Skeletal muscle tissue (tissue), 4 donors: Measurements from ENCODE around the gene RDH11. TPM values are rescaled to one million over a fixed set of nuclear protein-coding genes. Genes with fewer than 3 reads are reported as not detected.
A peak's percentile ranks its signal among the peaks of the same experiment; 100 is the strongest.

Source experiments
- H3K27ac ChIP-seq: one replicate; pipeline ENCODE4 v1.7.0; 2013; ENCODE audit warnings: mild to moderate bottlenecking, low read depth, low read length, inconsistent platforms
- H3K27me3 ChIP-seq, 3 donors: one replicate each; pipeline ENCODE4 v1.7.0; 2013; ENCODE audit warnings: low read length in 3 of 3; ENCODE audit not compliant: control insufficient read depth in 3 of 3, insufficient read depth in 3 of 3
- H3K36me3 ChIP-seq, 3 donors: one replicate each; pipeline ENCODE4 v1.7.0; 2013; ENCODE audit warnings: low read length in 3 of 3; ENCODE audit not compliant: control insufficient read depth in 3 of 3, insufficient read depth in 3 of 3
- H3K4me1 ChIP-seq, 3 donors: one replicate each; pipeline ENCODE4 v1.7.0; 2013; ENCODE audit warnings: low read length in 3 of 3, mild to moderate bottlenecking in 3 of 3; ENCODE audit not compliant: control insufficient read depth in 3 of 3, insufficient read depth in 3 of 3
- H3K4me3 ChIP-seq, 3 donors: one replicate each; pipeline ENCODE4 v1.7.0; 2013; ENCODE audit warnings: low read length in 3 of 3
- H3K9ac ChIP-seq, 3 donors: one replicate each; pipeline ENCODE4 v1.7.0; 2013; ENCODE audit warnings: low read length in 3 of 3, mild to moderate bottlenecking in 3 of 3, moderate library complexity in 2 of 3, low read depth in 1 of 3
- H3K9me3 ChIP-seq, 3 donors: one replicate each; pipeline ENCODE4 v1.7.0; 2013; ENCODE audit warnings: low read length in 3 of 3; ENCODE audit not compliant: control insufficient read depth in 3 of 3
- total RNA-seq: library from RNA; depleted of rRNA; stranded (reverse); fragments of >200 nt; gene quantifications from one replicate; pipeline ENCODE4 v1.2.3, GENCODE V29; 2014
- donor health status: Osteomylitis.

Gene RDH11
- total RNA-seq, 1 donor from 2014 or later, result 35.5 TPM

- peaks cover 4 to 17% (median 11%) of the 10 kb centered on the region in 3 donors for H3K36me3 ChIP-seq
- no peaks in the 10 kb centered on the region for H3K9me3 ChIP-seq
- H3K27me3 ChIP-seq, result no peaks in the 10 kb centered on the region
- H3K9ac ChIP-seq, result no peak overlapping the region
- peaks cover 0 to 4% (median 4%) of the 10 kb centered on the region in 3 donors for H3K4me1 ChIP-seq
- H3K27ac ChIP-seq, result no peak overlapping the region
- H3K4me3 ChIP-seq, result no peak overlapping the region
Measured at GRCh38 chr14:67680121-67680602, 15.4 kb downstream of the RDH11 start.

- Histone ChIP-seq H3K9ac (no peak overlapping the region), H3K9me3 (no peaks in the 10 kb centered on the region), H3K27ac (no peak overlapping the region), H3K4me3 (no peak overlapping the region), H3K4me1 (peaks cover 0 to 5% (median 4%) of the 10 kb centered on the region in 3 donors), H3K36me3 (peaks cover 0 to 11% (median 8%) of the 10 kb centered on the region in 3 donors), H3K27me3 (no peaks in the 10 kb centered on the region)
Measured at GRCh38 chr14:67679006-67679405, 16.6 kb downstream of the RDH11 start.

- Histone ChIP-seq H3K27me3 (no peaks in the 10 kb centered on the region), H3K9me3 (no peaks in the 10 kb centered on the region)
Measured at GRCh38 chr14:67675219-67675582, 20.4 kb downstream of the RDH11 start.

GRCh38 chr14:67674480-67675218 lies 20.9 kb downstream of the RDH11 start, which contains the start of gene VTI1B:
Gene VTI1B (minus strand): TSS chr14:67674632. CDS start chr14:67674489, 143 bp downstream.
- H3K36me3 ChIP-seq, result peaks cover 0 to 8% (median 2%) of the 10 kb centered on the region in 3 donors
- H3K27ac ChIP-seq, result peak within 1 kb of the TSS; percentile 98
- no peaks in the 10 kb centered on the region for H3K27me3 ChIP-seq
- H3K4me1 ChIP-seq, result peaks cover 17 to 30% (median 20%) of the 10 kb centered on the region in 3 donors
- peak within 1 kb of the TSS; percentile 97 to 98 (median 98) for H3K9ac ChIP-seq
- H3K4me3 ChIP-seq, result peak within 1 kb of the TSS; percentile 92 to 99 (median 97)
- H3K9me3 ChIP-seq, result no peaks in the 10 kb centered on the region

More at GRCh38 chr14:67675219-67675582, 20.4 kb downstream of the RDH11 start:
- Histone ChIP-seq H3K4me1 (peaks cover 17 to 26% (median 20%) of the 10 kb centered on the region in 3 donors), H3K4me3 (peak overlapping the region; percentile 92 to 99 (median 97)), H3K36me3 (peaks cover 0 to 8% (median 2%) of the 10 kb centered on the region in 3 donors), H3K27ac (peak overlapping the region; percentile 98), H3K9ac (peak overlapping the region; percentile 97 to 98 (median 98))

GRCh38 chr14:67674139-67674479 lies 21.5 kb downstream of the RDH11 start:
- Histone ChIP-seq H3K4me1 (peaks cover 17 to 30% (median 20%) of the 10 kb centered on the region in 3 donors), H3K36me3 (peaks cover 0 to 8% (median 2%) of the 10 kb centered on the region in 3 donors), H3K27ac (peak overlapping the region; percentile 98), H3K27me3 (no peaks in the 10 kb centered on the region), H3K4me3 (peak overlapping the region; percentile 92 to 99 (median 97)), H3K9ac (peak overlapping the region; percentile 97 to 98 (median 98)), H3K9me3 (no peaks in the 10 kb centered on the region)

- peaks cover 17 to 30% (median 20%) of the 10 kb centered on the region in 3 donors for H3K4me1 ChIP-seq
Measured at GRCh38 chr14:67673451-67673850, 22.1 kb downstream of the RDH11 start.

GRCh38 chr14:67668559-67668958 lies 27.0 kb downstream of the RDH11 start:
- no peaks in the 10 kb centered on the region for H3K9me3 ChIP-seq
- H3K4me1 ChIP-seq, result peaks cover 11 to 29% (median 14%) of the 10 kb centered on the region in 3 donors
- no peak overlapping the region for H3K4me3 ChIP-seq
- no peaks in the 10 kb centered on the region for H3K36me3 ChIP-seq
- no peak overlapping the region for H3K27ac ChIP-seq
- no peaks in the 10 kb centered on the region for H3K27me3 ChIP-seq
- no peak overlapping the region for H3K9ac ChIP-seq

More at GRCh38 chr14:67673451-67673850, 22.1 kb downstream of the RDH11 start:
- Histone ChIP-seq H3K36me3 (peaks cover 0 to 8% (median 0%) of the 10 kb centered on the region in 3 donors), H3K9me3 (no peaks in the 10 kb centered on the region), H3K27ac (peak overlapping the region; percentile 98), H3K9ac (peak overlapping the region; percentile 97 to 98 (median 98)), H3K4me3 (peak overlapping the region; percentile 92 to 99 (median 97)), H3K27me3 (no peaks in the 10 kb centered on the region)

GRCh38 chr14:67666750-67667449 lies 28.7 kb downstream of the RDH11 start:
- H3K36me3 ChIP-seq, result no peaks in the 10 kb centered on the region
- no peak overlapping the region for H3K27ac ChIP-seq
- H3K9me3 ChIP-seq, result no peaks in the 10 kb centered on the region
- no peak overlapping the region for H3K9ac ChIP-seq
- H3K4me3 ChIP-seq, result no peak overlapping the region
- H3K27me3 ChIP-seq, result no peaks in the 10 kb centered on the region
- peaks cover 0 to 17% (median 3%) of the 10 kb centered on the region in 3 donors for H3K4me1 ChIP-seq

GRCh38 chr14:67665868-67666267 lies 29.7 kb downstream of the RDH11 start:
- peaks cover 0 to 1% (median 0%) of the 10 kb centered on the region in 3 donors for H3K36me3 ChIP-seq
- H3K27me3 ChIP-seq, result no peaks in the 10 kb centered on the region
- no peak overlapping the region for H3K27ac ChIP-seq
- H3K4me1 ChIP-seq, result peaks cover 0 to 12% (median 0%) of the 10 kb centered on the region in 3 donors
- H3K4me3 ChIP-seq, result no peak overlapping the region
- no peak overlapping the region for H3K9ac ChIP-seq
- H3K9me3 ChIP-seq, result no peaks in the 10 kb centered on the region
